SK-N-SH (cell line): Measurements from ENCODE around the gene AUTS2.

Experiments used
- CTCF ChIP-seq: fragments of 200-600 bp; sonication (generic); IDR thresholded peaks from 2 replicates; pipeline ENCODE4 v1.6.1; 2017; ENCODE audit warnings: antibody characterized with exemption, mild to moderate bottlenecking, moderate library complexity
- ELF1 ChIP-seq: IDR thresholded peaks from 2 replicates; pipeline ENCODE4 v1.4.0; 2012
- EP300 ChIP-seq, 2 experiments: IDR thresholded peaks; 2 replicates each; pipeline versions ENCODE4 v1.4.0 to v1.6.1; 2012; ENCODE audit warnings: borderline replicate concordance in 1 of 2, low read depth in 1 of 2, low read length in 1 of 2
- EZH2phosphoT487 ChIP-seq: fragments of 200-600 bp; sonication (generic); IDR thresholded peaks from 2 replicates; pipeline ENCODE4 v1.6.1; 2017; ENCODE audit warnings: low read depth, mixed run types, mild to moderate bottlenecking, antibody characterized with exemption, moderate library complexity, borderline replicate concordance
- POLR2AphosphoS5 ChIP-seq: IDR thresholded peaks from 2 replicates; pipeline ENCODE4 v1.6.1; 2012; ENCODE audit warnings: low read depth, low read length
- RAD21 ChIP-seq: IDR thresholded peaks from 2 replicates; pipeline ENCODE4 v1.6.1; 2012; ENCODE audit warnings: mild to moderate bottlenecking, low read length
- RCOR1 ChIP-seq: fragments of 150-350 bp; IDR thresholded peaks from 2 replicates; pipeline ENCODE4 v1.6.1; 2017; ENCODE audit warnings: antibody characterized with exemption, low read length
- RFX5 ChIP-seq: IDR thresholded peaks from 2 replicates; pipeline ENCODE4 v1.6.1; 2012; ENCODE audit warnings: mild to moderate bottlenecking, improper control_type of control experiment, low read length
- SIN3A ChIP-seq: IDR thresholded peaks from 2 replicates; pipeline ENCODE4 v1.6.1; 2012; ENCODE audit warnings: low read depth, mild to moderate bottlenecking, low read length, moderate library complexity, borderline replicate concordance
- SMC3 ChIP-seq: IDR thresholded peaks from 2 replicates; pipeline ENCODE4 v1.6.1; 2012; ENCODE audit warnings: low read depth, low read length, improper control_type of control experiment
- YY1 ChIP-seq: IDR thresholded peaks from 2 replicates; pipeline ENCODE4 v1.4.0; 2012; ENCODE audit warnings: low read depth, mild to moderate bottlenecking
- TF ChIP-seq, protein P1 (sequence below): IDR thresholded peaks from 2 replicates; pipeline ENCODE4 v1.4.0; 2012; ENCODE audit warnings: low read depth, borderline replicate concordance
- TF ChIP-seq, protein P2 (sequence below): IDR thresholded peaks from 2 replicates; pipeline ENCODE4 v1.6.1; 2012; ENCODE audit warnings: mild to moderate bottlenecking, low read depth, low read length, moderate library complexity

DNA sequence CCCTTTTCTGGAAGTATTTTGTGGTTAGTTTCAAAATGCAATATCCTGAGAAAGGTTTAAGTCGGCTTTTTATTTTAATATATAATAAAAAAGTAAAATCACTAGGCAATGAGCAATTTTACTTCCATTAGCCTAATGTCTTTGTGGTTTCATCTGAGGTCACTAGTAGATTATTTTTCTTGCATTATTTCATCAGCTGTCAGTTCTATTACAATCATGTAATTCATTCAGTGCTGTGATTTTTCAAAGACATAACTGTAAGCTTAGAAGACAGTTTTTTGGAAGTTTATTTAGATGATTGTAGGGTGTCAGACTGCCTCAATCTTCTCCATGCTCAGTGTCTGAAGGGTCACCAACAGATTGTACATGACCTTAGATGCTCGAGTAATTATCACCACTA, 965.7 kb downstream of the AUTS2 start:
- TF ChIP-seq RAD21, result no peak
- no peak for TF ChIP-seq RFX5
- no peak for TF ChIP-seq EZH2phosphoT487
- no peak for TF ChIP-seq CTCF
- TF ChIP-seq SIN3A, result no peak
- TF ChIP-seq YY1, result no peak
- TF ChIP-seq ELF1, result no peak
- peak in 1 of 2 experiments; percentile 65; a peak in 1 of 4 replicates for TF ChIP-seq EP300 (IDR thresholded peaks at IDR 0.05; ENCODE audit: borderline replicate concordance in 1 of 2, low read depth in 1 of 2, low read length in 1 of 2)
- peak; percentile 81; the same call in 1 of the 2 replicates for TF ChIP-seq POLR2AphosphoS5
- TF ChIP-seq RCOR1, result no peak
- TF ChIP-seq, protein P1, sequence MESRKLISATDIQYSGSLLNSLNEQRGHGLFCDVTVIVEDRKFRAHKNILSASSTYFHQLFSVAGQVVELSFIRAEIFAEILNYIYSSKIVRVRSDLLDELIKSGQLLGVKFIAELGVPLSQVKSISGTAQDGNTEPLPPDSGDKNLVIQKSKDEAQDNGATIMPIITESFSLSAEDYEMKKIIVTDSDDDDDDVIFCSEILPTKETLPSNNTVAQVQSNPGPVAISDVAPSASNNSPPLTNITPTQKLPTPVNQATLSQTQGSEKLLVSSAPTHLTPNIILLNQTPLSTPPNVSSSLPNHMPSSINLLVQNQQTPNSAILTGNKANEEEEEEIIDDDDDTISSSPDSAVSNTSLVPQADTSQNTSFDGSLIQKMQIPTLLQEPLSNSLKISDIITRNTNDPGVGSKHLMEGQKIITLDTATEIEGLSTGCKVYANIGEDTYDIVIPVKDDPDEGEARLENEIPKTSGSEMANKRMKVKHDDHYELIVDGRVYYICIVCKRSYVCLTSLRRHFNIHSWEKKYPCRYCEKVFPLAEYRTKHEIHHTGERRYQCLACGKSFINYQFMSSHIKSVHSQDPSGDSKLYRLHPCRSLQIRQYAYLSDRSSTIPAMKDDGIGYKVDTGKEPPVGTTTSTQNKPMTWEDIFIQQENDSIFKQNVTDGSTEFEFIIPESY, result no peak
- TF ChIP-seq, protein P2, sequence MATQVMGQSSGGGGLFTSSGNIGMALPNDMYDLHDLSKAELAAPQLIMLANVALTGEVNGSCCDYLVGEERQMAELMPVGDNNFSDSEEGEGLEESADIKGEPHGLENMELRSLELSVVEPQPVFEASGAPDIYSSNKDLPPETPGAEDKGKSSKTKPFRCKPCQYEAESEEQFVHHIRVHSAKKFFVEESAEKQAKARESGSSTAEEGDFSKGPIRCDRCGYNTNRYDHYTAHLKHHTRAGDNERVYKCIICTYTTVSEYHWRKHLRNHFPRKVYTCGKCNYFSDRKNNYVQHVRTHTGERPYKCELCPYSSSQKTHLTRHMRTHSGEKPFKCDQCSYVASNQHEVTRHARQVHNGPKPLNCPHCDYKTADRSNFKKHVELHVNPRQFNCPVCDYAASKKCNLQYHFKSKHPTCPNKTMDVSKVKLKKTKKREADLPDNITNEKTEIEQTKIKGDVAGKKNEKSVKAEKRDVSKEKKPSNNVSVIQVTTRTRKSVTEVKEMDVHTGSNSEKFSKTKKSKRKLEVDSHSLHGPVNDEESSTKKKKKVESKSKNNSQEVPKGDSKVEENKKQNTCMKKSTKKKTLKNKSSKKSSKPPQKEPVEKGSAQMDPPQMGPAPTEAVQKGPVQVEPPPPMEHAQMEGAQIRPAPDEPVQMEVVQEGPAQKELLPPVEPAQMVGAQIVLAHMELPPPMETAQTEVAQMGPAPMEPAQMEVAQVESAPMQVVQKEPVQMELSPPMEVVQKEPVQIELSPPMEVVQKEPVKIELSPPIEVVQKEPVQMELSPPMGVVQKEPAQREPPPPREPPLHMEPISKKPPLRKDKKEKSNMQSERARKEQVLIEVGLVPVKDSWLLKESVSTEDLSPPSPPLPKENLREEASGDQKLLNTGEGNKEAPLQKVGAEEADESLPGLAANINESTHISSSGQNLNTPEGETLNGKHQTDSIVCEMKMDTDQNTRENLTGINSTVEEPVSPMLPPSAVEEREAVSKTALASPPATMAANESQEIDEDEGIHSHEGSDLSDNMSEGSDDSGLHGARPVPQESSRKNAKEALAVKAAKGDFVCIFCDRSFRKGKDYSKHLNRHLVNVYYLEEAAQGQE, result no peak
- no peak for TF ChIP-seq SMC3
